Activated CD4-positive, alpha-beta T cell treated with anti-CD3 and anti-CD28 coated beads, Interleukin-2, amount 50 U/mL, for 1 hour (primary cell): ENCODE results near the gene ATXN7L3.
"Not testable (repeated sequence)": the region's sequence is repeated elsewhere in the genome, so short reads cannot be mapped to it uniquely, and the experiment has no call there.

Experiments used
- DNase-seq: peaks from one replicate; pipeline ENCODE4 v3.0.0-alpha.2; 2020

The ATXN7L3 gene

GRCh38 chr17:44170499-44171201 is 29.0 kb downstream of the ATXN7L3 start, which contains the start of gene ASB16:
Gene ASB16 (plus strand): TSS chr17:44170704. CDS start chr17:44170790, 86 bp downstream.
- DNase-seq = no peak

DNA sequence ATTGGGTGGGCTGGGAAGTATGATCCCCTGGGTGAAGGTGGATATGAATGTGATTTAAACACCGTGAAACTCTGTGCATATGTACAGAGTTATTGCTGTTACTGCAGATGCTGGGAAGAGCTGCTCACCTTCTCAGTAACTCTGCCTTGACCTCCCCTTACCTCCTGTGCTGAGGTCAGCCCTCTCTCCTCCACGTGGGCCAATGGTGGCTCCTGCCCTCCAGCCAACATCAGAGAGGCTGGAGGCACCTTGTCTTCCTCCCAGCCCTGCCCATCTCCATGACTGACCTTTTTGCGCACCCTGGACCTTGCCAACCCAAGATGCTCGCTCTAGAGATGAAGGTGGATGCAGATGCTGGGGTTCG is 29.6 kb downstream of the ATXN7L3 start:
- no peak for DNase-seq

- DNase-seq = no peak
These were observed 32.4 kb downstream of the ATXN7L3 start for GRCh38 chr17:44167181-44167861.

- DNase-seq = no peak
These were observed 35.2 kb downstream of the ATXN7L3 start for GRCh38 chr17:44164476-44164875.

DNA sequence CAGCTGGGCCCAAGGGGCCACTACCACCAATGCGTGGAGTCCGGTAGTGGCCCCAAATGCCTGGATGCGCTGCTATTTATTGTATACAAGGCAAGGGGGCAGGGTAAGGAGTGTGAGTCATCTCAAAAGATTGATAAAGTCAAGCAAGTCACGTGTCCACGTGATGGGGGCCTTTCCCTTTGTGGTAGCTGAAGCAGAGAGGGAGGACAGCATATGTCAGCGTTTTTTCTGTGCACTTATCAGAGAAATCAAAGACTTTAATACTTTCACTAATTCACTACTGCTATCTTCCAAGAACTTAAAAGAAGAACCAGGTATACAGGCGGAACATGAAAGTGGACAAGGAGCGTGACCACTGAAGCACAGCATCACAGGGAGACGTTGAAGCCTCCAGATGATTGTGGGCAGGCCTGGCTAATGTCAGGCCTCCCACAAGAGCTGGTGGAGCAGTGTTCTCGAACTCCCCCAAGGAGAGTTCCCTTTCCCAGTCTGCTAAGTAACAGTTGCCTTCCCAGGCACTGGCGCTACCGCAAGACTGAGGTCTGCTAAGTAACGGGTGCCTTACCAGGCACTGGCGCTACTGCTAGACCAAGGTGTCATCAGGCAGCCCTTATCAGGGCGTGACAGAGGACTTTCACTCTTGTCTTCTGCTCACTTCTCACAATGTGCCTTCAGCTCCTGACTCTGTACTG is 40.0 kb downstream of the ATXN7L3 start:
- DNase-seq = peak; percentile 24

DNA sequence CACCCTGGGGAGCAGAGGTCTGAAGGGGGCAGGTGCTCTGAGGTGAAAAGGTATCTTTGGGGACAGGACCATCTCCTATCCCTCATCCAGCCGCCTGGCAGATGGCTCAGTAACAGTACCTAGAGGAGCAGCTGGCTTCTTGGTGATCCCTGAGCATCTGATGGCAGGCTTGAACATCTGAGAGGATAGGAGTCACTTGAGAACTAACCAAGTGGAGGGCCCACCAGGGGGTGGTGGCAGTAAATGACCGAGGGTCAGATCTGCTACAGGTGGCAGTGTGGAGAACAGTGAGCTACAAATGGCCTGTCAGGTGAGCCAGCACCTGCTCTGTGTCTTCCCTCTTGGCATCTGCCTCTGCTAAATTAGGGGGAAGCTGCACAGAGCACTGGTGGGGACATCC is 44.2 kb downstream of the ATXN7L3 start:
- no peak for DNase-seq

DNA sequence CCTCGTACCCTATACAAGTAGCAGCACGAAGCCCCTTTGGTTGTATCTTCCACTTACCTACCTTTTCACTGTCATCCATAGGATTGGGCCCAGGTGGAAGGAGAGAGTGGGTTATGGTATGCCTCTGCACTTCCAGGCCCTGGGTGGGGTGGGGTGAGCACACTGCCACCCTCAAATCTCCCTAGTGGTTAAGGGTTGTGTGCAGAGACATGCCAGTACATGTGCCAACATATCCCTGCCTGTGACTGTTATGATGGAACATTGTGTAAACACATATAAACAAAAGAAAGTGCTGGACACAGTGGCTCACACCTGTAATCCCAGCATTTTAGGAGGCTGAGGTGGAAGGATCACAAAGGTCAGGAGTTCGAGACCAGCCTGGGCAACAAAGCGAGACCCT is 46.8 kb downstream of the ATXN7L3 start:
- DNase-seq = no peak

- no peak for DNase-seq
These were observed 49.8 kb downstream of the ATXN7L3 start for GRCh38 chr17:44149750-44150329.

GRCh38 chr17:44149066-44149465 is 50.6 kb downstream of the ATXN7L3 start:
- not testable (repeated sequence) for DNase-seq

DNA sequence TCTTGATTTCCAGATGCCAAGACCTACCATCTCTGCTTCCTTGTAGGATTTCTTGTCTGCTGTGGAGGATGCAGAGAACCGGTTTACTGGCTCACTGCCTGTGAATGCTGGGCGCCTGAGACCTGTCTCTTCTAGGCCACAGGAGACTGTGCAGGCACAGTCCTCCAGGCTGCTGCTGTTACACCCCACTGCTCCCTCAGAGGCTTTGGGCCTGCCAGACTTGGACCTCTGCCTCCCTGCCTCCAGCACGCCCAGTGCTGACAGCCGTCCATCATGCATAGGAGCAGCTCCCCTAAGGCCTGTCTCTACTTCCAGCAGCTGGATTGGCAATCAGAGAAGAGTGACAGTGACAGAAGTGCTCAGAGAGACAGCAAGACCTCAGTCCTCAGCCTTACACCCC is 51.9 kb downstream of the ATXN7L3 start:
- DNase-seq = no peak

GRCh38 chr17:44146375-44147346 is 53.0 kb downstream of the ATXN7L3 start:
- DNase-seq = no peak

GRCh38 chr17:44144966-44145739 is 54.5 kb downstream of the ATXN7L3 start:
- no peak for DNase-seq

GRCh38 chr17:44143921-44144320 is 55.8 kb downstream of the ATXN7L3 start:
- DNase-seq = not testable (repeated sequence)
